Fibroblast of mammary gland (primary cell): ENCODE results near the gene GNAQ.
A peak's percentile ranks its signal among the peaks of the same experiment; 100 is the strongest.
"Not testable (repeated sequence)": the region's sequence is repeated elsewhere in the genome, so short reads cannot be mapped to it uniquely, and the experiment has no call there.

Source experiments
- DNase-seq: peaks from one replicate; pipeline ENCODE4 v3.0.0-alpha.2; 2010; ENCODE audit warnings: low read depth
- H3K4me3 ChIP-seq: 2 replicates; pipeline ENCODE4 v1.5.1; 2011; ENCODE audit warnings: low read depth, mild to moderate bottlenecking, low read length, moderate library complexity; ENCODE audit not compliant: control insufficient read depth
- CTCF ChIP-seq: conservative IDR thresholded peaks from 2 replicates; pipeline ENCODE4 v1.5.1; 2011; ENCODE audit warnings: low read depth, low read length, inconsistent platforms; ENCODE audit not compliant: control insufficient read depth, insufficient read depth

The GNAQ gene

GRCh38 chr9:77882294-77882693 lies 149.3 kb downstream of the GNAQ start:
- no peak for TF ChIP-seq CTCF
- H3K4me3 ChIP-seq = no peak overlapping the region
- DNase-seq = no peak

- not testable (repeated sequence) for H3K4me3 ChIP-seq, DNase-seq
These were observed 150.0 kb downstream of the GNAQ start for GRCh38 chr9:77881634-77882033.

GRCh38 chr9:77881111-77881510 lies 150.5 kb downstream of the GNAQ start:
- H3K4me3 ChIP-seq = no peak overlapping the region
- no peak for TF ChIP-seq CTCF
- DNase-seq = no peak

GRCh38 chr9:77879437-77879943 lies 152.1 kb downstream of the GNAQ start:
- no peak overlapping the region for H3K4me3 ChIP-seq
- peak; percentile 66 for DNase-seq
- TF ChIP-seq CTCF = no peak

GRCh38 chr9:77878793-77879192 lies 152.8 kb downstream of the GNAQ start:
- not testable (repeated sequence) for H3K4me3 ChIP-seq, DNase-seq

GRCh38 chr9:77877976-77878375 lies 153.6 kb downstream of the GNAQ start:
- H3K4me3 ChIP-seq = no peak overlapping the region
- TF ChIP-seq CTCF = no peak
- no peak for DNase-seq

GRCh38 chr9:77876590-77876989 lies 155.0 kb downstream of the GNAQ start:
- no peak overlapping the region for H3K4me3 ChIP-seq
- no peak for TF ChIP-seq CTCF
- no peak for DNase-seq

- DNase-seq = peak; percentile 28
- no peak overlapping the region for H3K4me3 ChIP-seq
- TF ChIP-seq CTCF = no peak
These were observed 155.5 kb downstream of the GNAQ start for GRCh38 chr9:77876091-77876490.
